Activated CD8-positive, alpha-beta T cell treated with anti-CD3 and anti-CD28 coated beads for 36 hours (primary cell): ENCODE data around the gene ASTN2. TPM values are rescaled to one million over a fixed set of nuclear protein-coding genes. Genes with fewer than 3 reads are reported as not detected.

Experiments used
- ATAC-seq: fragments of 200-7000 bp; cut with Tn5 transposase; one replicate; pipeline ENCODE4 v1.10.0; 2021; ENCODE audit warnings: mild to moderate bottlenecking, moderate library complexity
- CTCF ChIA-PET: fragments of 350-600 bp; sonication (Branson Sonifier 250); formaldehyde crosslinking; loops from one replicate; lab custom pipeline; 2021; ENCODE audit warnings: antibody characterized with exemption; lab: Charles Lee
- POLR2A ChIA-PET: fragments of 350-600 bp; sonication (Branson Sonifier 250); formaldehyde crosslinking; loops from one replicate; lab custom pipeline; 2021; ENCODE audit warnings: antibody characterized with exemption; lab: Charles Lee
- DNase-seq: peaks from one replicate; pipeline ENCODE4 v3.0.0-alpha.2; 2020
- H3K27ac Mint-ChIP-seq: one replicate; pipeline ENCODE4 v1.8.0; 2021; ENCODE audit warnings: mild to moderate bottlenecking, mixed read lengths
- H3K27me3 Mint-ChIP-seq: one replicate; pipeline ENCODE4 v1.8.0; 2021; ENCODE audit warnings: mixed read lengths
- H3K36me3 Mint-ChIP-seq: one replicate; pipeline ENCODE4 v1.8.0; 2021; ENCODE audit warnings: low read depth, mixed read lengths
- H3K4me1 Mint-ChIP-seq: one replicate; pipeline ENCODE4 v1.8.0; 2021; ENCODE audit warnings: low read depth, mixed read lengths
- H3K4me3 Mint-ChIP-seq: one replicate; pipeline ENCODE4 v1.8.0; 2021; ENCODE audit warnings: mild to moderate bottlenecking, moderate library complexity, mixed read lengths
- H3K9me3 Mint-ChIP-seq: one replicate; pipeline ENCODE4 v1.8.0; 2021; ENCODE audit warnings: mixed read lengths
- CTCF ChIP-seq: fragments of 200-600 bp; IDR thresholded peaks from one replicate; pipeline ENCODE4 v1.8.0; 2022; ENCODE audit warnings: antibody characterized with exemption, mild to moderate bottlenecking
- intact Hi-C: fragments of 100-400 bp; cut with micrococcal nuclease; formaldehyde crosslinking; loops from one replicate; pipeline ENCODE4 v1.10.0; 2022
- total RNA-seq, 2 experiments: library from RNA; stranded (reverse); gene quantifications; one replicate each; pipeline ENCODE4 v1.2.3, GENCODE V29; 2021

The ASTN2 gene
- total RNA-seq, 2 experiments from 2014 or later, result 5.2 to 5.7 TPM

GRCh38 chr9:116765011-116765410 is 649.8 kb downstream of the ASTN2 start:
- H3K4me1 Mint-ChIP-seq, result no peaks in the 10 kb centered on the region
- H3K36me3 Mint-ChIP-seq, result no peaks in the 10 kb centered on the region
- intact Hi-C loops, result no loop called here
- ChIA-PET POLR2A (no interaction called here), CTCF (no interaction called here)
- H3K27ac Mint-ChIP-seq, result no peak overlapping the region
- no peak overlapping the region for H3K4me3 Mint-ChIP-seq
- ATAC-seq (no peak), DNase-seq (no peak)
- no peak for TF ChIP-seq CTCF
- H3K9me3 Mint-ChIP-seq, result no peaks in the 10 kb centered on the region
- H3K27me3 Mint-ChIP-seq, result no peaks in the 10 kb centered on the region

GRCh38 chr9:116763770-116764169 is 651.1 kb downstream of the ASTN2 start:
- Mint-ChIP-seq H3K4me1 (no peaks in the 10 kb centered on the region), H3K27me3 (no peaks in the 10 kb centered on the region), H3K9me3 (no peaks in the 10 kb centered on the region), H3K4me3 (no peak overlapping the region), H3K27ac (no peak overlapping the region), H3K36me3 (no peaks in the 10 kb centered on the region)
- DNase-seq (no peak), ATAC-seq (no peak)
- intact Hi-C loops, result no loop called here
- no peak for TF ChIP-seq CTCF
- CTCF ChIA-PET, result interaction anchor here (1.0 kb wide), 1 partner anchor 27 kb away, joined by 4 read pairs; no protein-coding TSS in a partner anchor
- POLR2A ChIA-PET, result no interaction called here

- DNase-seq (no peak), ATAC-seq (no peak)
- ChIA-PET POLR2A (no interaction called here), CTCF (no interaction called here)
- H3K4me3 Mint-ChIP-seq, result no peak overlapping the region
- no peak overlapping the region for H3K27ac Mint-ChIP-seq
- no peaks in the 10 kb centered on the region for H3K9me3 Mint-ChIP-seq
- TF ChIP-seq CTCF, result no peak
- no peaks in the 10 kb centered on the region for H3K36me3 Mint-ChIP-seq
- peaks cover 5% of the 10 kb centered on the region for H3K27me3 Mint-ChIP-seq
- intact Hi-C loops, result no loop called here
- H3K4me1 Mint-ChIP-seq, result no peaks in the 10 kb centered on the region
These were observed 654.2 kb downstream of the ASTN2 start for GRCh38 chr9:116760636-116761035.

- peaks cover 5% of the 10 kb centered on the region for H3K27me3 Mint-ChIP-seq
- no peak overlapping the region for H3K27ac Mint-ChIP-seq
- no peaks in the 10 kb centered on the region for H3K36me3 Mint-ChIP-seq
- intact Hi-C loops, result no loop called here
- H3K4me1 Mint-ChIP-seq, result no peaks in the 10 kb centered on the region
- POLR2A ChIA-PET, result no interaction called here
- H3K4me3 Mint-ChIP-seq, result no peak overlapping the region
- no peak for TF ChIP-seq CTCF
- ATAC-seq (no peak), DNase-seq (no peak)
- H3K9me3 Mint-ChIP-seq, result no peaks in the 10 kb centered on the region
- CTCF ChIA-PET, result no interaction called here
These were observed 657.8 kb downstream of the ASTN2 start for GRCh38 chr9:116757030-116757429.

GRCh38 chr9:116753389-116753788 is 661.5 kb downstream of the ASTN2 start:
- ChIA-PET POLR2A (no interaction called here), CTCF (no interaction called here)
- Mint-ChIP-seq H3K27ac (no peak overlapping the region), H3K4me3 (no peak overlapping the region), H3K36me3 (no peaks in the 10 kb centered on the region), H3K4me1 (no peaks in the 10 kb centered on the region), H3K27me3 (peaks cover 7% of the 10 kb centered on the region), H3K9me3 (no peaks in the 10 kb centered on the region)
- intact Hi-C loops, result no loop called here
- ATAC-seq (no peak), DNase-seq (no peak)
- no peak for TF ChIP-seq CTCF
